GM23338 (cell line): Measurements from ENCODE around the gene GTPBP1.

ENCODE experiments used
- EZH2 ChIP-seq: fragments of 200-600 bp; sonication (generic); IDR thresholded peaks from one replicate; pipeline ENCODE4 v1.8.0; 2017; ENCODE audit warnings: antibody characterized with exemption, mild to moderate bottlenecking, low read depth; ENCODE audit not compliant: unreplicated experiment
- EZH2phosphoT487 ChIP-seq: fragments of 200-600 bp; sonication (generic); IDR thresholded peaks from one replicate; pipeline ENCODE4 v1.8.1; 2018; ENCODE audit warnings: antibody characterized with exemption; ENCODE audit not compliant: unreplicated experiment
- JUNB ChIP-seq: IDR thresholded peaks from one replicate; pipeline ENCODE4 v1.6.1; 2016; ENCODE audit warnings: antibody characterized with exemption; ENCODE audit not compliant: unreplicated experiment
- NANOG ChIP-seq: IDR thresholded peaks from 2 replicates; pipeline ENCODE4 v1.6.1; 2016; ENCODE audit warnings: antibody characterized with exemption, borderline replicate concordance
- POLR2AphosphoS5 ChIP-seq: IDR thresholded peaks from 2 replicates; pipeline ENCODE4 v1.6.1; 2016; ENCODE audit warnings: antibody characterized with exemption, low read depth
- REST ChIP-seq: IDR thresholded peaks from one replicate; pipeline ENCODE4 v1.6.1; 2018; ENCODE audit warnings: antibody characterized with exemption; ENCODE audit not compliant: unreplicated experiment
- STAT1 ChIP-seq: IDR thresholded peaks from one replicate; pipeline ENCODE4 v1.6.1; 2016; ENCODE audit warnings: antibody characterized with exemption; ENCODE audit not compliant: unreplicated experiment
- ZNF114 ChIP-seq: fragments of 250-450 bp; sonication (Bioruptor Pico); IDR thresholded peaks from 2 replicates; pipeline ENCODE4 v1.5.0; 2020; ENCODE audit warnings: mild to moderate bottlenecking, moderate library complexity
- ZNF331 ChIP-seq: fragments of 250-450 bp; sonication (Bioruptor Pico); IDR thresholded peaks from 2 replicates; pipeline ENCODE4 v1.5.0; 2020; ENCODE audit warnings: low read depth, mild to moderate bottlenecking, moderate library complexity
- TF ChIP-seq, protein P1 (sequence below), 2 experiments: fragments of 200-600 bp in 1 of 2; sonication (generic) in 1 of 2; conservative IDR thresholded peaks; 2 replicates each; pipeline versions ENCODE4 v1.5.1 to v1.6.1; 2016 to 2017; ENCODE audit warnings: antibody characterized with exemption in 2 of 2, low read depth in 2 of 2, mild to moderate bottlenecking in 2 of 2, moderate library complexity in 1 of 2
- TF ChIP-seq, protein P2 (sequence below): IDR thresholded peaks from 2 replicates; pipeline ENCODE4 v1.6.1; 2016; ENCODE audit warnings: antibody characterized with exemption

DNA sequence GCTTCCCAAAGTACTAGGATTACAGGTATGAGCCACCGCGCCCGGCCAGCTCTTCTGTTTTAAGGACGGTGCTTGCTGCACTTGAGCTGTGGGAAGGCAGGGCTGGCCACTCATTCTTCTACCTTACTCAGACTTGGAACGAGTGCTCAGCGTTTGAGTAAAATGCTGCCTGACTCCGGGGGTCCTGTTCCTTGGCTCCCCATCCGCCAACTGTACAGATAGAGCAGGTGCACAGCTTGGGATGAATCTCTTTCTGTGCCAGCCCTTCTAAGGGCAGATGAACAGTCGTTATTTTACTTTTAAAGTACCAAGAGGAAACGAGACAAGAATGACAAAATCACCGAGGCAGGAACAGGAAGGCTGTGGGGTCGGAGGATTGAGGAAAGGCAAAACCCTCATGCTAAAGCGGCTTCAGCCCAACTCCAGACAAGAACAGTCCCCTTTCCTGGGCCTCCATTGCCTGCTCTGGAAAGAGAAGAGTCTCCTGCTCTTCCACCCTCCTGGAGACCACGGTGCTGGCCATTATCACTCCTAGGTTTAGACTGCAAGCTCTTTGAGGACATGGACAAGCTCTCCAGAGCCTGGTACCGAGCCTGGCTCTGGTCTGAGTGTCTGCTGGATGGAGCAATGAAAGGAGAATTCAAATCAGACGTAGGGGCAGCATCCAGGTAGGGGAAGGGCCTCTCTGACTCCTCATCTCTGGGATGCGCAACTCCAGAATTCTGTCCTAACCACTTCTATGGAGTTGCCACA lies 51.1 kb downstream of the GTPBP1 start:
- TF ChIP-seq, protein P1, sequence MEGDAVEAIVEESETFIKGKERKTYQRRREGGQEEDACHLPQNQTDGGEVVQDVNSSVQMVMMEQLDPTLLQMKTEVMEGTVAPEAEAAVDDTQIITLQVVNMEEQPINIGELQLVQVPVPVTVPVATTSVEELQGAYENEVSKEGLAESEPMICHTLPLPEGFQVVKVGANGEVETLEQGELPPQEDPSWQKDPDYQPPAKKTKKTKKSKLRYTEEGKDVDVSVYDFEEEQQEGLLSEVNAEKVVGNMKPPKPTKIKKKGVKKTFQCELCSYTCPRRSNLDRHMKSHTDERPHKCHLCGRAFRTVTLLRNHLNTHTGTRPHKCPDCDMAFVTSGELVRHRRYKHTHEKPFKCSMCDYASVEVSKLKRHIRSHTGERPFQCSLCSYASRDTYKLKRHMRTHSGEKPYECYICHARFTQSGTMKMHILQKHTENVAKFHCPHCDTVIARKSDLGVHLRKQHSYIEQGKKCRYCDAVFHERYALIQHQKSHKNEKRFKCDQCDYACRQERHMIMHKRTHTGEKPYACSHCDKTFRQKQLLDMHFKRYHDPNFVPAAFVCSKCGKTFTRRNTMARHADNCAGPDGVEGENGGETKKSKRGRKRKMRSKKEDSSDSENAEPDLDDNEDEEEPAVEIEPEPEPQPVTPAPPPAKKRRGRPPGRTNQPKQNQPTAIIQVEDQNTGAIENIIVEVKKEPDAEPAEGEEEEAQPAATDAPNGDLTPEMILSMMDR (conservative IDR thresholded peaks at IDR 0.05; ENCODE audit: low read depth in 2 of 2) = no peak
- TF ChIP-seq POLR2AphosphoS5 = no peak
- TF ChIP-seq REST = no peak
- TF ChIP-seq EZH2 = no peak
- no peak for TF ChIP-seq EZH2phosphoT487
- no peak for TF ChIP-seq JUNB
- TF ChIP-seq STAT1 = no peak
- no peak for TF ChIP-seq ZNF114 (CRISPR knock-in tag)
- no peak for TF ChIP-seq NANOG
- TF ChIP-seq, protein P2, sequence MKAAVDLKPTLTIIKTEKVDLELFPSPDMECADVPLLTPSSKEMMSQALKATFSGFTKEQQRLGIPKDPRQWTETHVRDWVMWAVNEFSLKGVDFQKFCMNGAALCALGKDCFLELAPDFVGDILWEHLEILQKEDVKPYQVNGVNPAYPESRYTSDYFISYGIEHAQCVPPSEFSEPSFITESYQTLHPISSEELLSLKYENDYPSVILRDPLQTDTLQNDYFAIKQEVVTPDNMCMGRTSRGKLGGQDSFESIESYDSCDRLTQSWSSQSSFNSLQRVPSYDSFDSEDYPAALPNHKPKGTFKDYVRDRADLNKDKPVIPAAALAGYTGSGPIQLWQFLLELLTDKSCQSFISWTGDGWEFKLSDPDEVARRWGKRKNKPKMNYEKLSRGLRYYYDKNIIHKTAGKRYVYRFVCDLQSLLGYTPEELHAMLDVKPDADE = no peak
- TF ChIP-seq ZNF331 (CRISPR knock-in tag) = no peak
